Endodermal cell (in vitro differentiated cells): ENCODE results near the gene UBXN2A. TPM values are rescaled to one million over a fixed set of nuclear protein-coding genes. Genes with fewer than 3 reads are reported as not detected.
"Not testable (repeated sequence)": the region's sequence is repeated elsewhere in the genome, so short reads cannot be mapped to it uniquely, and the experiment has no call there.

Source experiments
- DNase-seq: peaks from one replicate; pipeline ENCODE4 v3.0.0-alpha.2; 2017
- H3K27ac ChIP-seq: 2 replicates; pipeline ENCODE4 v1.5.1; 2013; ENCODE audit warnings: mild to moderate bottlenecking, low read depth, low read length, moderate library complexity
- H3K27me3 ChIP-seq: 2 replicates; pipeline ENCODE4 v1.6.1; 2013; ENCODE audit warnings: mild to moderate bottlenecking, low read length, moderate library complexity; ENCODE audit not compliant: insufficient read depth, control insufficient read depth, poor library complexity, severe bottlenecking
- H3K36me3 ChIP-seq: 2 replicates; pipeline ENCODE4 v1.7.0; 2013; ENCODE audit warnings: mild to moderate bottlenecking, low read length, moderate library complexity; ENCODE audit not compliant: control insufficient read depth, insufficient read depth
- H3K4me1 ChIP-seq: one replicate; pipeline ENCODE4 v1.7.0; 2013; ENCODE audit warnings: low read length; ENCODE audit not compliant: control insufficient read depth, insufficient read depth
- H3K4me3 ChIP-seq: 2 replicates; pipeline ENCODE4 v1.5.1; 2013; ENCODE audit warnings: mild to moderate bottlenecking, low read length, moderate library complexity
- H3K9ac ChIP-seq: 2 replicates; pipeline ENCODE4 v1.6.1; 2013; ENCODE audit warnings: mild to moderate bottlenecking, low read length, moderate library complexity; ENCODE audit not compliant: poor library complexity, severe bottlenecking; ENCODE audit errors: extremely low read depth
- H3K9me3 ChIP-seq: 2 replicates; pipeline ENCODE4 v1.6.1; 2013; ENCODE audit warnings: mild to moderate bottlenecking, low read length, moderate library complexity; ENCODE audit not compliant: control insufficient read depth
- H3K27ac Mint-ChIP-seq: 2 replicates; pipeline ENCODE4 v1.8.0; 2020; ENCODE audit warnings: mixed read lengths
- H3K27me3 Mint-ChIP-seq: 2 replicates; pipeline ENCODE4 v1.8.0; 2021; ENCODE audit warnings: mild to moderate bottlenecking, mixed read lengths; ENCODE audit not compliant: insufficient read depth
- H3K36me3 Mint-ChIP-seq: 2 replicates; pipeline ENCODE4 v1.8.0; 2020; ENCODE audit warnings: low read depth, mixed read lengths
- H3K4me1 Mint-ChIP-seq: 2 replicates; pipeline ENCODE4 v1.8.0; 2020; ENCODE audit warnings: mixed read lengths
- H3K4me3 Mint-ChIP-seq: 2 replicates; pipeline ENCODE4 v1.8.0; 2020; ENCODE audit warnings: mild to moderate bottlenecking, moderate library complexity, mixed read lengths
- H3K9me3 Mint-ChIP-seq: 2 replicates; pipeline ENCODE4 v1.8.0; 2020; ENCODE audit warnings: mild to moderate bottlenecking, mixed read lengths
- WGBS, 2 experiments: methylation state at CpG; one replicate each; pipeline versions ENCODE4 v1.1.5 to v1.1.7; 2013; ENCODE audit warnings: missing lambda C conversion rate in 2 of 2, mixed read lengths in 1 of 2; ENCODE audit not compliant: insufficient coverage in 1 of 2, insufficient read length in 1 of 2; 5-methylcytosine and 5-hydroxymethylcytosine counted together
- total RNA-seq, 2 donors: library from RNA; stranded (reverse); fragmentation: NEBNext Ultra II Directional in 1 of 2; extraction: Animal tissue kit (Norgen Biotek cat#: 25700) in 1 of 2; gene quantifications; 2 replicates in 1 of 2; 3 replicates in 1 of 2; pipeline ENCODE4 v1.2.1, GENCODE V29; 2021
- TF ChIP-seq, protein P1 (sequence below): fragments of 200-600 bp; sonication (generic); conservative IDR thresholded peaks from 2 replicates; pipeline ENCODE4 v1.5.0; 2021; ENCODE audit warnings: antibody characterized with exemption, mild to moderate bottlenecking

The UBXN2A gene
- total RNA-seq, 2 donors from 2014 or later, result 20.1 to 26.8 TPM

DNA sequence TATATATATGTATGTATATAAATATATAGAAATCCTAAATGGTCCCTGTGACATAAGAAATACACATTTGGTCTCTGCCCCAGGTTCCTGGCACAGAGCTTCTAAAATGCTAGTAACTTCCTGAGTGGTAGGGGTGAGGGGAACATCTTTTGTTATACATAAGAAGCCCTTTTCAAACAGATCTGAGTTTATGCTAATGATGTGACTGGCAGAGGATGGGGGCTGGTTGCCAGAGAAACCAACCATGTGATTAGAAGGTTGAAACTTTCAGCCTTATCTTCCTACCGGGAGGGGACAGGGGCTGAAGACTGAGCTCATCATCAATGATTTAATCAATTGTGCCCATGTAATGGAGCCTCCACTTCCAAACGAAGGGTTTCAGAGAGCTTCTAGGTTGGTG is 86.0 kb downstream of the UBXN2A start:
- Histone ChIP-seq H3K9me3 (no peaks in the 10 kb centered on the region), H3K4me1 (no peaks in the 10 kb centered on the region), H3K27me3 (no peaks in the 10 kb centered on the region), H3K27ac (no peak overlapping the region), H3K36me3 (peaks cover 25% of the 10 kb centered on the region), H3K9ac (no peak overlapping the region), H3K4me3 (no peak overlapping the region)
- Mint-ChIP-seq H3K4me3 (no peak overlapping the region), H3K27me3 (no peaks in the 10 kb centered on the region), H3K9me3 (no peaks in the 10 kb centered on the region), H3K36me3 (peaks cover 43% of the 10 kb centered on the region), H3K4me1 (peaks cover 17% of the 10 kb centered on the region), H3K27ac (peak overlapping the region; percentile 75)
- 40 to 54% methylated on average over 2 of the region's 2 CpGs for WGBS, 2 experiments
- DNase-seq, result no peak
- TF ChIP-seq, protein P1, sequence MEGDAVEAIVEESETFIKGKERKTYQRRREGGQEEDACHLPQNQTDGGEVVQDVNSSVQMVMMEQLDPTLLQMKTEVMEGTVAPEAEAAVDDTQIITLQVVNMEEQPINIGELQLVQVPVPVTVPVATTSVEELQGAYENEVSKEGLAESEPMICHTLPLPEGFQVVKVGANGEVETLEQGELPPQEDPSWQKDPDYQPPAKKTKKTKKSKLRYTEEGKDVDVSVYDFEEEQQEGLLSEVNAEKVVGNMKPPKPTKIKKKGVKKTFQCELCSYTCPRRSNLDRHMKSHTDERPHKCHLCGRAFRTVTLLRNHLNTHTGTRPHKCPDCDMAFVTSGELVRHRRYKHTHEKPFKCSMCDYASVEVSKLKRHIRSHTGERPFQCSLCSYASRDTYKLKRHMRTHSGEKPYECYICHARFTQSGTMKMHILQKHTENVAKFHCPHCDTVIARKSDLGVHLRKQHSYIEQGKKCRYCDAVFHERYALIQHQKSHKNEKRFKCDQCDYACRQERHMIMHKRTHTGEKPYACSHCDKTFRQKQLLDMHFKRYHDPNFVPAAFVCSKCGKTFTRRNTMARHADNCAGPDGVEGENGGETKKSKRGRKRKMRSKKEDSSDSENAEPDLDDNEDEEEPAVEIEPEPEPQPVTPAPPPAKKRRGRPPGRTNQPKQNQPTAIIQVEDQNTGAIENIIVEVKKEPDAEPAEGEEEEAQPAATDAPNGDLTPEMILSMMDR, result no peak

GRCh38 chr2:24038786-24039499 is 98.7 kb downstream of the UBXN2A start:
- Mint-ChIP-seq H3K9me3 (no peaks in the 10 kb centered on the region), H3K4me3 (no peak overlapping the region), H3K36me3 (peaks cover 24% of the 10 kb centered on the region), H3K27me3 (no peaks in the 10 kb centered on the region), H3K4me1 (no peaks in the 10 kb centered on the region), H3K27ac (no peak overlapping the region)
- no peaks in the 10 kb centered on the region for H3K27me3 ChIP-seq
- H3K9ac ChIP-seq, result no peak overlapping the region
- no peaks in the 10 kb centered on the region for H3K4me1 ChIP-seq
- H3K27ac ChIP-seq, result no peak overlapping the region
- no peak overlapping the region for H3K4me3 ChIP-seq
- DNase-seq, result no peak
- no peaks in the 10 kb centered on the region for H3K9me3 ChIP-seq
- peaks cover 27% of the 10 kb centered on the region for H3K36me3 ChIP-seq
- TF ChIP-seq, protein P1, result no peak
- 94 to 98% methylated on average over 9 of the region's 9 CpGs for WGBS, 2 experiments

DNA sequence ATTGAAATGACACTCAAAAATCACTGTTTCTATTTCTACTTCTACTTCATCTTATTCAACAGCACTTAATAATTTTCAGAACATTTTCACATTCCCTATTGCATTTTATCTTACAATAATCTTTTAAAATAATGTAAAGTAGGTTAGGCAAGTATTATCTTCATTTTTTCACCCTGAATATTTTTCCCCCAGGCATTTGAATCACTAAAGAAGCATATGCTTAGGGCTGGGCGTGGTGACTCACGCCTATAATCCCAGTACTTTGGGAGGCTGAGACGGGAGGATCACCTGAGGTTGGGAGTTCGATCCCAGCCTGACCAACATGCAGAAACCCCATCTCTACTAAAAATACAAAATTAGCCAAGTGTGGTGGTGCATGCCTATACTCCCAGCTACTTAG is 100.2 kb downstream of the UBXN2A start:
- Mint-ChIP-seq H3K4me1 (no peaks in the 10 kb centered on the region), H3K36me3 (peaks cover 21% of the 10 kb centered on the region), H3K27ac (no peak overlapping the region), H3K9me3 (no peaks in the 10 kb centered on the region), H3K4me3 (no peak overlapping the region), H3K27me3 (no peaks in the 10 kb centered on the region)
- no peak for DNase-seq
- Histone ChIP-seq H3K9me3 (no peaks in the 10 kb centered on the region), H3K4me3 (no peak overlapping the region), H3K9ac (no peak overlapping the region), H3K4me1 (no peaks in the 10 kb centered on the region), H3K36me3 (peaks cover 27% of the 10 kb centered on the region), H3K27me3 (no peaks in the 10 kb centered on the region), H3K27ac (no peak overlapping the region)
- WGBS, 2 experiments, result 89 to 94% methylated on average over 4 of the region's 4 CpGs
- TF ChIP-seq, protein P1, result no peak

DNA sequence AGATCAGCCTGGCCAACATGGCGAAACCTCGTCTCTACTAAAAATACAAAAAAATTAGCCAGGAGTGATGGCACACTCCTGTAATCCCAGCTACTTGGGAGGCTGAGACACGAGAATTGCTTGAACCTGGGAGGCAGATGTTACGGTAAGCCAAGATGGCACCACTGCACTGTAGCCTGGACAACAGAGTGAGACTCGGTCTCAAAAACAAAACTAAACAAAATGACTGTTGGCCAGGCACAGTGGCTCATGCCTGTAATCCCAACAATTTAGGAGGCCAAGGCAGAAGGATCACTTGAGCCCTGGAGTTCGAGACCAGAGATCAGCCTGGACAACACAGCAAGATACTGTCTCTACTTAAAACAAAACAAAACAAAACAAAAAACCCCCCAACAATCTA is 102.9 kb downstream of the UBXN2A start:
- H3K9ac ChIP-seq, H3K27me3 Mint-ChIP-seq, H3K9me3 Mint-ChIP-seq, H3K27ac Mint-ChIP-seq, H3K9me3 ChIP-seq, H3K27me3 ChIP-seq, H3K27ac ChIP-seq, H3K4me3 ChIP-seq, H3K4me3 Mint-ChIP-seq, H3K4me1 ChIP-seq, DNase-seq: not testable (repeated sequence)
- H3K4me1 Mint-ChIP-seq, result peaks cover 11% of the 10 kb centered on the region
- peaks cover 14% of the 10 kb centered on the region for H3K36me3 ChIP-seq
- H3K36me3 Mint-ChIP-seq, result peaks cover 12% of the 10 kb centered on the region
- whole genome bisulfite sequencing, 2 experiments, result 95 to 96% methylated on average over 6 of the region's 6 CpGs
